T follicular helper cell (primary cell): Measurements from ENCODE around the gene APC2.
"Not testable (repeated sequence)": the region's sequence is repeated elsewhere in the genome, so short reads cannot be mapped to it uniquely, and the experiment has no call there.

ENCODE experiments used
- DNase-seq: peaks from one replicate; pipeline ENCODE4 v3.0.0-alpha.2; 2020; ENCODE audit warnings: low read depth

The APC2 gene

DNA sequence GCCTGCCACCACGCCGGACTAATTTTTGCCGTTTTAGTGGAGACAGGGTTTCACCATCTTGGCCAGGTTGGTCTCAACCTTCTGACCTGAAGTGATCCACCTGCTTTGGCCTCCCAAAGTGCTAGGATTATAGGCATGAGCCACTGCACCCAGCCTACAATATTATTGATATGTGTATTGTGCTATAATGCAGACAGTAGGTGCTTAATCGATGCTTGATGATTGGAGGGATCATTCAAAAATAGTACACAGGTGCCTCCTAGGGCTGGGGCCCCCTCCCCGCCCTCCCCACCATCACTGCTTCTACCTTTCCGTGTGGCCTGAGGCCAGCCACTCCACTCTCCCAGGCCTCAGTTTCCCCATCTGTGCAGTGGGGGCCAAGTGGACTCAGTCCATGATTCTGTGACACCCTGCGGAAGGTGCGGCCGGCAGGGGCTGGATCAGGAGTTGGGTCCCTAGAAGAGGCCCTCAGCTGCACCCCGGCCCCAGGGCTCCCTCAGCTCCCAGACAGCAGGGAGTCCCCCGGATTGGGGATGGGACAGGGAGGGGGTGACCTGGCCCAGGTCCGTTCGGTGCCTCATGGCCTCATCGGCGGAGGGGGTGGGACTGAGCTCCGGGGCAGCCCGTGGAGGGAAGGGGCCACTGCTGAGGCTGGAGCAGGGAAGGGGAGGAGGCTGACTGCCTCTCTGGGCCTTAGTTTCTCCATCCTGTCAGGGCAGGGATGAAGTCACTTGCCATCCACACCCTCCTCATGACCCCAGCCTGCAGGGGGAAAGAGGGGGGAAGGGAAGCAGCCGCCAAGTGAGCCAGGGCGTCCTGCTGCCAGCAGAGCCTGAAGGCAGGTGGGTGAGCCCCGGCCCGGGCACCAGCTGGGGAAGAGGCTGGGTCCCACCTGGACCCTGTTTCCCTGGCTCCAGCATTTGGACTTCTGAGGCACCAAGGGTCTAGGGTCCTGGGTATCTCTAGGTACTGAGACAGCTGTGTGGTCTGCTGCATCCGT lies 61.7 kb downstream of the APC2 start:
- no peak for DNase-seq

GRCh38 chr19:1512671-1513498 lies 63.0 kb downstream of the APC2 start, which contains the start of gene ADAMTSL5:
TSS of gene ADAMTSL5 (minus strand) at chr19:1513019. CDS start at chr19:1510943, 2,076 bp downstream.
- DNase-seq, result peak; percentile 34

GRCh38 chr19:1513499-1514294 lies 63.8 kb downstream of the APC2 start:
- DNase-seq, result peak; percentile 54

- no peak for DNase-seq
Observed at GRCh38 chr19:1514295-1514661, 64.4 kb downstream of the APC2 start.

- no peak for DNase-seq
Observed at GRCh38 chr19:1514986-1515721, 65.2 kb downstream of the APC2 start.

- no peak for DNase-seq
Observed at GRCh38 chr19:1516395-1516753, 66.5 kb downstream of the APC2 start.

- DNase-seq, result no peak
Observed at GRCh38 chr19:1518471-1518870, 68.5 kb downstream of the APC2 start.

GRCh38 chr19:1519802-1520201 lies 69.9 kb downstream of the APC2 start:
- DNase-seq, result not testable (repeated sequence)

GRCh38 chr19:1520203-1520780 lies 70.4 kb downstream of the APC2 start:
- no peak for DNase-seq

DNA sequence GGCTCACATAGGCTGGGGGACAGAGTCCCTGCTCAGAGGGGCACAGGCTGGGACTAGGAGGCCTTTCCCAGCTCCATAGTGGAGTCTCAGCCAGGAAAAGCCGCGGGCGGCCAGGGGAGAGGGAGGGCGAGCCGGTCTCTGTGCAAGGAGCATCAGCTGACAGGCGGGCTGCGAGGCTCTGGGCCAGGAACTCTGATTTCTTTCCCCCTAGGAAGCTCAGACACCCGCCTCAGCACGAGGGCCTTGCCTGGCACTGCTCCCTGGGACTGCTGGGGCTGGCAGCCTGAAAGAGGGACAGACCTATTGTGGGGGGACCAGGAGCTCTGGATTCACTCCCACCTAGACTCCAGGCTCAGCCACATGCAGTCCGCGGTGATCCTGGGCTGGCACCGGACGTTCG lies 71.7 kb downstream of the APC2 start:
- no peak for DNase-seq

DNA sequence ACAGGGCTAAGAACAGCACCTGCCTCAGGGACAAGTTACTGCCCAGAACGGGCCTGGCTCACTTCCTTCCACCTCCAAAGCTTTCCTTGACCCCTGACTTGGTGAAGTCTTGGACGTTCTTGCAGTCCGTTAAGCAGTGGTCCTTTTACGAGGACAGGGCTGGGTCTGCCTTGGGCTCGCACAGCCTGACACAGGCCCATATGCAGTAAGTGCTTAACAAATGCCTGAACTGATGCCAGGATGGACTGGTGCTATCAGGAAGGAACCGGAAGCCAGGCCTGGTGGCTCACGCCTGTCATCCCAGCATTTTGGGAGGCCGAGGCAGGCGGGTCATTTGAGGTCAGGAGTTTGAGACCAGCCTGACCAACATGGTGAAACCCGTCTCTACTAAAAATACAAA lies 72.1 kb downstream of the APC2 start:
- DNase-seq, result no peak

GRCh38 chr19:1522838-1523237 lies 72.9 kb downstream of the APC2 start:
- DNase-seq, result no peak
